ENCODE measurements around the gene ICAM1.
"Not testable (repeated sequence)": the region's sequence is repeated elsewhere in the genome, so short reads cannot be mapped to it uniquely, and the experiment has no call there.

The ICAM1 gene

GRCh38 chr19:10278935-10279334 is 8.0 kb downstream of the ICAM1 start:
- Mint-ChIP-seq H3K27me3 (no peaks in the 10 kb centered on the region), H3K4me1 (peaks cover 36 to 55% of the 10 kb centered on the region in 2 donors), H3K27ac (peak overlapping the region; percentile 73), H3K36me3 (peaks cover 55 to 67% of the 10 kb centered on the region in 2 donors), H3K4me3 (peak overlapping the region; percentile 37 to 67), H3K9me3 (no peaks in the 10 kb centered on the region)
- ATAC-seq (replicated peaks) (no peak), DNase-seq (no peak)

- H3K27ac Mint-ChIP-seq = peak overlapping the region; percentile 70
- peak overlapping the region; percentile 3 to 58 for H3K4me3 Mint-ChIP-seq
- H3K27me3 Mint-ChIP-seq = no peaks in the 10 kb centered on the region
- no peaks in the 10 kb centered on the region for H3K9me3 Mint-ChIP-seq
- peaks cover 32 to 55% of the 10 kb centered on the region in 2 donors for H3K4me1 Mint-ChIP-seq
- ATAC-seq (replicated peaks) (no peak), DNase-seq (no peak)
- H3K36me3 Mint-ChIP-seq = peaks cover 57 to 65% of the 10 kb centered on the region in 2 donors
Measured at GRCh38 chr19:10279737-10280442, 9.0 kb downstream of the ICAM1 start.

- DNase-seq; H3K27ac Mint-ChIP-seq; H3K9me3 Mint-ChIP-seq; H3K4me3 Mint-ChIP-seq; H3K27me3 Mint-ChIP-seq; ATAC-seq (replicated peaks): not testable (repeated sequence)
- Mint-ChIP-seq H3K4me1 (peaks cover 49 to 70% of the 10 kb centered on the region in 2 donors), H3K36me3 (peaks cover 67 to 74% of the 10 kb centered on the region in 2 donors)
Measured at GRCh38 chr19:10282043-10282442, 11.1 kb downstream of the ICAM1 start.

GRCh38 chr19:10283301-10284064 is 12.6 kb downstream of the ICAM1 start:
- no peak for DNase-seq
- H3K27ac Mint-ChIP-seq = peak overlapping the region; percentile 75
- no peaks in the 10 kb centered on the region for H3K9me3 Mint-ChIP-seq
- H3K27me3 Mint-ChIP-seq = peaks cover 5 to 10% of the 10 kb centered on the region in 2 donors
- peaks cover 48 to 70% of the 10 kb centered on the region in 2 donors for H3K4me1 Mint-ChIP-seq
- no peak overlapping the region for H3K4me3 Mint-ChIP-seq
- H3K36me3 Mint-ChIP-seq = peaks cover 59 to 60% of the 10 kb centered on the region in 2 donors
- no peak for ATAC-seq (replicated peaks)

GRCh38 chr19:10284065-10284959 is 13.4 kb downstream of the ICAM1 start:
- Mint-ChIP-seq H3K4me3 (no peak overlapping the region), H3K36me3 (peaks cover 52 to 53% of the 10 kb centered on the region in 2 donors), H3K4me1 (peaks cover 50 to 70% of the 10 kb centered on the region in 2 donors), H3K9me3 (no peaks in the 10 kb centered on the region), H3K27me3 (peaks cover 12 to 18% of the 10 kb centered on the region in 2 donors), H3K27ac (no peak overlapping the region)
- ATAC-seq (replicated peaks) (no peak), DNase-seq (no peak)

- no peak for ATAC-seq (replicated peaks)
Measured at GRCh38 chr19:10284960-10285278, 14.0 kb downstream of the ICAM1 start.

GRCh38 chr19:10285393-10285792 is 14.5 kb downstream of the ICAM1 start:
- H3K4me1 Mint-ChIP-seq = peaks cover 49 to 72% of the 10 kb centered on the region in 2 donors
- ATAC-seq (replicated peaks) (no peak), DNase-seq (no peak)
- peaks cover 43 to 45% of the 10 kb centered on the region in 2 donors for H3K36me3 Mint-ChIP-seq
- no peaks in the 10 kb centered on the region for H3K9me3 Mint-ChIP-seq
- H3K4me3 Mint-ChIP-seq = peak overlapping the region in 1 of 2 donors; percentile 11
- H3K27ac Mint-ChIP-seq = peak overlapping the region; percentile 2
- peaks cover 19 to 26% of the 10 kb centered on the region in 2 donors for H3K27me3 Mint-ChIP-seq

More at GRCh38 chr19:10284960-10285278, 14.0 kb downstream of the ICAM1 start:
- Mint-ChIP-seq H3K27me3 (peaks cover 15 to 22% of the 10 kb centered on the region in 2 donors), H3K27ac (peak overlapping the region; percentile 2), H3K4me3 (no peak overlapping the region), H3K36me3 (peaks cover 47 to 48% of the 10 kb centered on the region in 2 donors), H3K9me3 (no peaks in the 10 kb centered on the region), H3K4me1 (peaks cover 47 to 70% of the 10 kb centered on the region in 2 donors)
- DNase-seq = no peak

- DNase-seq (peak; percentile 42), ATAC-seq (replicated peaks) (peak; percentile 54 to 59)
- Mint-ChIP-seq H3K4me1 (peaks cover 60 to 88% of the 10 kb centered on the region in 2 donors), H3K36me3 (peaks cover 36 to 37% of the 10 kb centered on the region in 2 donors), H3K9me3 (no peaks in the 10 kb centered on the region), H3K27me3 (peaks cover 28 to 43% of the 10 kb centered on the region in 2 donors), H3K4me3 (peak within 1 kb of the TSS; percentile 29 to 67), H3K27ac (peak within 1 kb of the TSS; percentile 90)
Measured at GRCh38 chr19:10286803-10287737, 16.1 kb downstream of the ICAM1 start, which contains the start of gene ICAM4. Gene ICAM4 (plus strand): TSS chr19:10286955. CDS start chr19:10287013, 58 bp downstream.

GRCh38 chr19:10288662-10289166 is 17.8 kb downstream of the ICAM1 start:
- peak overlapping the region; percentile 87 for H3K27ac Mint-ChIP-seq
- H3K27me3 Mint-ChIP-seq = peaks cover 43 to 60% of the 10 kb centered on the region in 2 donors
- H3K9me3 Mint-ChIP-seq = peaks cover 0 to 4% of the 10 kb centered on the region in 2 donors
- DNase-seq = no peak
- ATAC-seq (replicated peaks) = no peak
- H3K4me1 Mint-ChIP-seq = peaks cover 61 to 98% of the 10 kb centered on the region in 2 donors
- peaks cover 33 to 37% of the 10 kb centered on the region in 2 donors for H3K36me3 Mint-ChIP-seq
- peak overlapping the region; percentile 71 to 84 for H3K4me3 Mint-ChIP-seq

- peak; percentile 41 to 46 for ATAC-seq (replicated peaks)
- Mint-ChIP-seq H3K27ac (peak overlapping the region; percentile 87), H3K4me1 (peaks cover 59 to 94% of the 10 kb centered on the region in 2 donors), H3K36me3 (peaks cover 29 to 32% of the 10 kb centered on the region in 2 donors), H3K27me3 (peaks cover 46 to 65% of the 10 kb centered on the region in 2 donors), H3K9me3 (peaks cover 0 to 4% of the 10 kb centered on the region in 2 donors), H3K4me3 (peak overlapping the region; percentile 71 to 84)
- DNase-seq = peak; percentile 65
Measured at GRCh38 chr19:10289167-10289835, 18.4 kb downstream of the ICAM1 start.

- Mint-ChIP-seq H3K4me3 (peak within 1 kb of the TSS; percentile 71 to 84), H3K9me3 (peaks cover 0 to 4% of the 10 kb centered on the region in 2 donors), H3K27ac (peak within 1 kb of the TSS; percentile 89), H3K4me1 (peaks cover 61 to 94% of the 10 kb centered on the region in 2 donors), H3K27me3 (peaks cover 52 to 71% of the 10 kb centered on the region in 2 donors), H3K36me3 (peaks cover 23 to 28% of the 10 kb centered on the region in 2 donors)
- ATAC-seq (replicated peaks) (no peak), DNase-seq (no peak)
Measured at GRCh38 chr19:10289836-10290356, 19.0 kb downstream of the ICAM1 start, which contains the start of gene ICAM5. Gene ICAM5 (plus strand): TSS chr19:10289952. CDS start chr19:10290044, 92 bp downstream.

GRCh38 chr19:10290357-10290875 is 19.5 kb downstream of the ICAM1 start:
- Mint-ChIP-seq H3K9me3 (peaks cover 0 to 4% of the 10 kb centered on the region in 2 donors), H3K4me3 (peak overlapping the region; percentile 71 to 84), H3K27me3 (peaks cover 57 to 77% of the 10 kb centered on the region in 2 donors), H3K4me1 (peaks cover 58 to 94% of the 10 kb centered on the region in 2 donors), H3K27ac (peak overlapping the region; percentile 89), H3K36me3 (peaks cover 17 to 23% of the 10 kb centered on the region in 2 donors)
- no peak for ATAC-seq (replicated peaks)
- no peak for DNase-seq

All from stimulated activated naive B cell treated with anti-CD40 and anti-IgM and Interleukin-4, amounts not matched to agents 10 μg/mL and 1 μg/mL and 100 μg/mL, for 72 hours (primary cell).